DND-41 (cell line): ENCODE measurements around the gene NSMF.

ENCODE experiments used
- CTCF ChIP-seq: IDR thresholded peaks from 2 replicates; pipeline ENCODE4 v1.5.1; 2012; ENCODE audit warnings: borderline replicate concordance, low read length, moderate library complexity, mild to moderate bottlenecking; ENCODE audit not compliant: poor library complexity, severe bottlenecking; ENCODE audit errors: extremely low read depth
- EZH2 ChIP-seq: IDR thresholded peaks from 3 replicates; pipeline ENCODE4 v1.6.1; 2012; ENCODE audit warnings: borderline replicate concordance, low read depth, mild to moderate bottlenecking, moderate library complexity, low read length, inconsistent platforms; ENCODE audit not compliant: severe bottlenecking

- TF ChIP-seq CTCF = no peak
- no peak for TF ChIP-seq EZH2
Measured at GRCh38 chr9:137505421-137506140, 46.4 kb upstream of the NSMF start.
